Kidney (tissue), 14 donors: Measurements from ENCODE around the gene TSC22D1. TPM values are rescaled to one million over a fixed set of nuclear protein-coding genes. Genes with fewer than 3 reads are reported as not detected.
A peak's percentile ranks its signal among the peaks of the same experiment; 100 is the strongest.

Experiments
- DNase-seq, 5 donors: peaks; one replicate each; pipeline ENCODE4 v3.0.0-alpha.2; 2013 to 2020
- FAIRE-seq: peaks from 2 replicates; lab custom pipeline; 2012; peaks lifted over from hg19 to GRCh38; lab: Jason Lieb, UNC
- H3K27ac ChIP-seq, 2 donors: one replicate each; pipeline ENCODE4 v1.7.0; 2013; ENCODE audit warnings: low read depth in 2 of 2, low read length in 2 of 2, inconsistent platforms in 1 of 2
- H3K27me3 ChIP-seq: one replicate; pipeline ENCODE4 v1.7.1; 2013; ENCODE audit warnings: low read length, inconsistent platforms; ENCODE audit not compliant: control insufficient read depth, insufficient read depth
- H3K36me3 ChIP-seq, 3 donors: one replicate each; pipeline versions ENCODE4 v1.7.0 to v1.7.1; 2013; ENCODE audit warnings: low read length in 3 of 3, control low read depth in 1 of 3, inconsistent platforms in 1 of 3; ENCODE audit not compliant: insufficient read depth in 3 of 3, control insufficient read depth in 2 of 3
- H3K4me1 ChIP-seq, 3 donors: one replicate each; pipeline versions ENCODE4 v1.7.0 to v1.7.1; 2013; ENCODE audit warnings: low read length in 3 of 3, inconsistent platforms in 1 of 3, low read depth in 1 of 3; ENCODE audit not compliant: control insufficient read depth in 2 of 3, insufficient read depth in 2 of 3
- H3K4me3 ChIP-seq, 3 donors: one replicate each; pipeline versions ENCODE4 v1.7.0 to v1.8.1; 2013; ENCODE audit warnings: low read length in 3 of 3, control low read depth in 1 of 3, inconsistent platforms in 1 of 3
- H3K9ac ChIP-seq, 3 donors: one replicate each; pipeline versions ENCODE4 v1.7.0 to v1.7.1; 2013; ENCODE audit warnings: low read length in 3 of 3, control low read depth in 1 of 3, inconsistent platforms in 1 of 3
- H3K9me3 ChIP-seq, 3 donors: one replicate each; pipeline versions ENCODE4 v1.7.0 to v1.7.1; 2013; ENCODE audit warnings: low read length in 3 of 3, control low read depth in 1 of 3, inconsistent platforms in 1 of 3; ENCODE audit not compliant: control insufficient read depth in 2 of 3, insufficient read depth in 1 of 3
- intact Hi-C: fragments of 100-400 bp; cut with DNase I; formaldehyde crosslinking; loops from one replicate; pipeline ENCODE4 v1.11.1; 2022
- polyA plus RNA-seq: library from polyadenylated mRNA; stranded (reverse); fragments of 350-450 nt; fragmentation: Illumina TruSeq; extraction: RNeasy Lipid Tissue Mini Kit (QIAGEN cat#74804); gene quantifications from one replicate; pipeline ENCODE4 v1.2.3, GENCODE V29; 2014; ENCODE audit warnings: low read depth, low replicate concordance; ENCODE audit not compliant: insufficient read depth
- total RNA-seq: library from RNA; stranded (reverse); fragmentation: NEBNext Ultra II Directional; extraction: Animal tissue kit (Norgen Biotek cat#: 25700); gene quantifications from one replicate; pipeline ENCODE4 v1.2.1, GENCODE V29; 2021
- TF ChIP-seq, protein P1 (sequence below): IDR thresholded peaks from 3 replicates; pipeline ENCODE4 v1.5.1; 2012; ENCODE audit warnings: mild to moderate bottlenecking, moderate library complexity, borderline replicate concordance; ENCODE audit not compliant: insufficient read depth; ENCODE audit errors: extremely low read depth
- donor health status: control.
- donor health status: control.
- donor health status: control.
- donor health status: control.
- donor health status: control.
- donor health status: DM: yes; HTN: yes; CAD: no.
- donor health status: Normal renal cell carcinoma (clear cell type).

The TSC22D1 gene
- total and polyA plus RNA-seq, 2 donors from 2014 or later = 163 to 349 TPM

DNA sequence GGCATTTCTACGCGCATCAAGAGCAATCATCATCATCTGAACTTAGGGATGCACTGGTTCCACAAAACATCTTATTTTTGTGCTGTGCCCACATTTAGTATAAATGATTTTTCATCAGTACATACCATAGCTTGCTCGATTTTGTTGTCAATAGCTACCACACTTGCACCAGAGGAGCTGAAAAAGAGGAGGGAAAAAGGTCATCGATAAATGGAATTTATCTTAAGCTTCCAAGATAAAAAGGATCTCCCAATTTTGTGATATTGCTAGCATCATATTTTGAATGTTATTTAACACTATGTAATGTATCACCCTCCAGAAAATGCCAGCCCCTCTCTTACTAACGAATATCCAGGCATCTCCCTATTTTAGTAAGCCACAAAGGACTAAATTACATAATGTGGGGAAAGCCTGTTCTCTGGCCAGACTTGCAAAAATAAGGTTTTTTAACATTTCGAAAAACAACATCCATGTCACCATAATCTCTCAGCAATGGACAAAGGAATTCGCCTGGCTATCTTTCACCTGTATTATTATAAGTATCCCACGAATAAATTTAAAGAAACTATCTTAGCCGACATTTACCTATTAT is 140.1 kb downstream of the TSC22D1 start:
- no peak for DNase-seq
- peaks cover 9 to 23% (median 13%) of the 10 kb centered on the region in 3 donors for H3K36me3 ChIP-seq
- H3K9ac ChIP-seq = peak overlapping the region; percentile 98 to 99 (median 99)
- H3K27me3 ChIP-seq = no peaks in the 10 kb centered on the region
- H3K4me1 ChIP-seq = peaks cover 8 to 23% (median 14%) of the 10 kb centered on the region in 3 donors
- intact Hi-C loops = no loop called here
- TF ChIP-seq, protein P1, sequence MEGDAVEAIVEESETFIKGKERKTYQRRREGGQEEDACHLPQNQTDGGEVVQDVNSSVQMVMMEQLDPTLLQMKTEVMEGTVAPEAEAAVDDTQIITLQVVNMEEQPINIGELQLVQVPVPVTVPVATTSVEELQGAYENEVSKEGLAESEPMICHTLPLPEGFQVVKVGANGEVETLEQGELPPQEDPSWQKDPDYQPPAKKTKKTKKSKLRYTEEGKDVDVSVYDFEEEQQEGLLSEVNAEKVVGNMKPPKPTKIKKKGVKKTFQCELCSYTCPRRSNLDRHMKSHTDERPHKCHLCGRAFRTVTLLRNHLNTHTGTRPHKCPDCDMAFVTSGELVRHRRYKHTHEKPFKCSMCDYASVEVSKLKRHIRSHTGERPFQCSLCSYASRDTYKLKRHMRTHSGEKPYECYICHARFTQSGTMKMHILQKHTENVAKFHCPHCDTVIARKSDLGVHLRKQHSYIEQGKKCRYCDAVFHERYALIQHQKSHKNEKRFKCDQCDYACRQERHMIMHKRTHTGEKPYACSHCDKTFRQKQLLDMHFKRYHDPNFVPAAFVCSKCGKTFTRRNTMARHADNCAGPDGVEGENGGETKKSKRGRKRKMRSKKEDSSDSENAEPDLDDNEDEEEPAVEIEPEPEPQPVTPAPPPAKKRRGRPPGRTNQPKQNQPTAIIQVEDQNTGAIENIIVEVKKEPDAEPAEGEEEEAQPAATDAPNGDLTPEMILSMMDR = no peak
- H3K4me3 ChIP-seq = peak overlapping the region; percentile 88 to 99 (median 94)
- H3K9me3 ChIP-seq = no peaks in the 10 kb centered on the region
- FAIRE-seq = no peak
- peak overlapping the region; percentile 95 to 99 for H3K27ac ChIP-seq

DNA sequence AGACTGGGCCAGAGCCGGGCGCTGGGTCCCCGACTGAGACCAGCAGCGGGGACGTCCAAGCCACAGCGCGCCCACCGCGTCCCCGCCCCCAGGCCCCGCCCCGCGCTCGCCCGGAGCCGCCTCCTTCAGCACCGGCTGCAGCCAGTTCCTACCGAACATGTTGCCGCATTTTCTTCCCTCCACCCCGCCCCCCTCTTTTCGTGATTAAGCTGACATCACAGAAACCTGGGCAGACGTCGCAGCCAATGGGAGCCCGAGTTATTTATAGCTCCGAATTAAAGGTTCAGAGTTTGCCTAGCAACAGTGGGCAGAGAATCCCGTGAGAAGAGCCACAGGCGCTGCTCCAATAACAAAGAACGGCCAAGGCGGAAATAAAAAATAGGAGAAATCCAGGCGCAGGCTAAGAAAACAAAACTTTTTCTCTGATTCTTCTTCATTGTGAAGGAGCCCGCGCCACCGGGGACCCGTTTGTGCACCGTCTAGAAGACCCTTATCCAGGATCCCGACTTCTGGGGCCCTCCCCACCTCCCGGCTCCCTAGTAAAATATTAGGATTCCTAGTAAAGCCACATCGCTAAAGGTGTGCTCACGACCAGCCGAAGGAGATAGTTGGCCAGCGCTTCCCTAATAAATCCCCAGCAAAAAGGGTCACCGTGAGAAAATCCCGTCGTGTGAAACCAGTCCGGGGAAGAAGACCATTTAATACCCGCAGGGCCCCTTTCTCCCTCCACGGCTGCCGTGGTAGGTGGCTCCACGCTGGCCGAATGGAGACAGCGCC is 140.8 kb downstream of the TSC22D1 start:
- H3K9me3 ChIP-seq = no peaks in the 10 kb centered on the region
- peak overlapping the region; percentile 88 to 99 (median 94) for H3K4me3 ChIP-seq
- H3K9ac ChIP-seq = peak overlapping the region; percentile 98 to 99 (median 99)
- intact Hi-C loops = no loop called here
- peaks cover 8 to 24% (median 14%) of the 10 kb centered on the region in 3 donors for H3K4me1 ChIP-seq
- TF ChIP-seq, protein P1 = no peak
- peak; percentile 99 to 100 (median 99) for DNase-seq
- no peaks in the 10 kb centered on the region for H3K27me3 ChIP-seq
- H3K27ac ChIP-seq = peak overlapping the region; percentile 95 to 99
- peaks cover 9 to 23% (median 13%) of the 10 kb centered on the region in 3 donors for H3K36me3 ChIP-seq
- FAIRE-seq = peak; percentile 94

DNA sequence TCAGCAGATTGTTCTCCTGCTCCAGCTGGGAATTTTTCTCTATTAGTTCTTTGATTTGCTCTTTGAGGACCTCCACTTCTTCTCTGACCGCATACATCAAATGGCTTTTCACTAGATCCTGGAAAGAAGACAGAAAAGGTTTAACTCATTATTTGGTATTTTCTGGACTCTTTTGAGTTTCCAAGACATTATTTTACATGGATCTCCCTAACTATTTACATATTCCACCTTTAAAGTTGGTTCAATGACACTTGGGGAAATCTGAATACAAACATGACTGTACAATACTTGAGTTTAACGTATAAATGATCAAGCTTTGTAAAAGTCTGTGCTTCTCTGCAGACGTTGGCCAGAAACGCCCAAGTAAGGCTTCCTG is 141.4 kb downstream of the TSC22D1 start:
- no peak for DNase-seq
- H3K9ac ChIP-seq = peak overlapping the region; percentile 55 to 94 (median 90)
- peaks cover 9 to 23% (median 13%) of the 10 kb centered on the region in 3 donors for H3K36me3 ChIP-seq
- no peaks in the 10 kb centered on the region for H3K9me3 ChIP-seq
- TF ChIP-seq, protein P1 = no peak
- peaks cover 8 to 24% (median 14%) of the 10 kb centered on the region in 3 donors for H3K4me1 ChIP-seq
- H3K27ac ChIP-seq = peak overlapping the region; percentile 95 to 99
- peak overlapping the region; percentile 68 to 88 (median 78) for H3K4me3 ChIP-seq
- no peak for FAIRE-seq
- H3K27me3 ChIP-seq = no peaks in the 10 kb centered on the region
- intact Hi-C loops = no loop called here
